Dedifferentiated amniotic fluid mesenchymal stem cell (primary cell): ENCODE measurements around the gene TAGAP.

Source experiments
- DNase-seq: peaks from one replicate; pipeline ENCODE4 v3.0.0-alpha.2; 2016; ENCODE audit errors: extremely low spot score

Gene TAGAP

DNA sequence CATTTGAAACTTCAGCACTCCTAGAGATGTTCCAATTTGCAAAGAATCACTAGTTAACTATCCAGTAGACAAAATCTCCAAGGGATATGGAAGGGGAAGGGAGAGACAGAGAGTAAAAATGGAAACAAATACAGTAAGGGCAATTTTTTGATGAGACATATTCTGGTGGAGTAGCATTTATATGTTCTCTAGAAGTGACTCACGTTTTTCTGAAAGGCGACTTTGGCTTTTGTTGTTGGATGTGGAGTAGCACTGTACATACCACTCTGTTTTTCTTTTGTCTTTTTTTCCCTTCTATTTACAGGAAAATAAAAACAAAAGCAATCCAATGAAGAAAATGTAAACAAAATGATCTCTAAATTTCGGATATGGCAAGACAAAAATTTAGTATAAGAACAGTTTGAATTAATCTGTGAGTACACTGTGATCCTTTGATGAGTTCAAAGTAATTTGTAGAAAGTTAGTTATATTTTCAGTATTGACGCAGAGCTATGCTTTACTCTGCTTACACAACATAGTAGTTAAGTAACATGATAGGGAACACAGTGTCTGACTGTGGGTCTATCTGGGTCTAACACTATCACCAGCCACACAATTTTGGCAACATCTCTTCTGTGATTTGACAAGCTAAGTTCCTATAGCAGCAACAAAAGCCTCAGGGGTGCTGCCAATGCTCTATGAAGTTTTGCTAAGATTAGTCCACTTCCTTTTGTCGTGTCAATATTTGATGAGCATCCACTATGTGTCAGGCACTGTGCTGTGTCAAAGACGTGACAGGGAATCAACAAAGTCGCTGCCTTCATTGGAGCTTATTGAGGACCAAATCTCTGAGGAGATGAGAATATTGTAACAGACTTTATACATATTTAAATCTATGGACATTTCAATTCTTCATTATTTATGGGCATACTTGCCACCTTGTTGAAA lies 27.3 kb upstream of the TAGAP start:
- DNase-seq, result no peak

DNA sequence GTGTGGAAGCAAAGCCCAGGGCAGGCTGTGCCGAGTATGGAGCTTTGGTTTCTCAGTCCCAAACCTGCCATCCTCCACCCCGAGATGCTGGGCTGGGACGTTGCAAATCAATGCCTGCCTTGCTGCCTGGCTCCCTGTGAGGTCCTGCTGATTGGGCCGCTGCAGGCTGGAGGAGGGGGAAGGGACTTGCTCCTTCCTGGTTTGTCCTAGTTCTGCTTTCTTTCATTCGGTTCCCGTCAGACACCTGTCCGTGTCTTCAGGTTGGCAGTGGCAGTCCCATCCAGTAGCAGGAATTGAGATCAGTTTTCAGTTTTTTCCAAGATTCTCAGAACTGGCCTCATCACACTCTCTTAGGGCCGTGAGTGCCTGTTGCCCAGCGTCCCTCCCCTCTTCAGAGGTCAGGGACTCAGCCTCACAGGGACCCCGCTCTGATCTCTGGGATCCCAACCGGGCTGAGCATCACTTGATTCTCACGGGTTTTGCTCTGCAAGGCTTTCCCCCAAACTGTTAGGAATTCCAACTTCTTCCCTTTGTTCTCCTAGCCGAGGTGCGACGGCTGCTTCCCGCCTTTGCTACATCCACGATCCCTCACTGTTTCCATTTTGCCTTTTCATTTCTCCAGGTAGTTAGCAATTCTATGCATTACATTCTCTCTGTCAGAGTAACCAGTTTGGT lies 24.2 kb upstream of the TAGAP start:
- no peak for DNase-seq

DNA sequence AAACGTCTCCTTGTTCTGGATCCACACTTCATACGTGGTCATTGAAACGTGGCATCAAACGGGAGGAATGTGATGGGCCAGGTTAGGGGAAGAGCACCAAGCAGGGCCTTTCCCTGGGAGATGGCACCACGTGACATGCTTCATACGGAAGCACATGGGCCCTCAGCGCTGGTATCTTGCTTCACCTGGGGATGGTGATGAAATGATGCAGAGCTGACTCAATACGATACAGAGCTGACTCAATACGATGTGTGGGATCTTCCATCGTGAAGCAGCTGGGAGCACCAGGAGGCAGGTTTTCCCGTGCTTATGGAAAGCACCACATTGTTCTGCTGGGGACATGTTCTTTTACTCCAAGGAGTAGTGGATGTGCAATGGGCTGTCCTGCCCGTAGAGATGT lies 22.5 kb upstream of the TAGAP start:
- DNase-seq, result no peak

DNA sequence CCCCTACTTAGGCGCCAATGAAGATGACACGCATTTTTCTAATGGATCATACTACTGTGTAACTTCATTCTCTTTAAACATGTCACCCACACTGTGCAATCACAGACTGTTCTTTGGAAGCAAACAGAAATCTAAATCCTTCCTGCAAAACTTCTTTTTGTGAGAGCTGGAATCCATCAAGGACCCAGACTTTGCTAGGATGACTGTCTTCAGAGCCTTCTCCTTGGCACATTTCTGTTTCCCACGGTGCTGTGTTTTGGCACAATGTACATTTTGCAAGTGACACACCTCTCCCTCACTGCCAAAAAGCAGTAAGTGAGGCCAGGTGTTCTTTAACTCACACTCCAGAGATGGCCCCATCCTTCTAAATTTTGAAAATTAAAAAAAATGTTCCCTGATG lies 21.7 kb upstream of the TAGAP start:
- DNase-seq, result no peak

DNA sequence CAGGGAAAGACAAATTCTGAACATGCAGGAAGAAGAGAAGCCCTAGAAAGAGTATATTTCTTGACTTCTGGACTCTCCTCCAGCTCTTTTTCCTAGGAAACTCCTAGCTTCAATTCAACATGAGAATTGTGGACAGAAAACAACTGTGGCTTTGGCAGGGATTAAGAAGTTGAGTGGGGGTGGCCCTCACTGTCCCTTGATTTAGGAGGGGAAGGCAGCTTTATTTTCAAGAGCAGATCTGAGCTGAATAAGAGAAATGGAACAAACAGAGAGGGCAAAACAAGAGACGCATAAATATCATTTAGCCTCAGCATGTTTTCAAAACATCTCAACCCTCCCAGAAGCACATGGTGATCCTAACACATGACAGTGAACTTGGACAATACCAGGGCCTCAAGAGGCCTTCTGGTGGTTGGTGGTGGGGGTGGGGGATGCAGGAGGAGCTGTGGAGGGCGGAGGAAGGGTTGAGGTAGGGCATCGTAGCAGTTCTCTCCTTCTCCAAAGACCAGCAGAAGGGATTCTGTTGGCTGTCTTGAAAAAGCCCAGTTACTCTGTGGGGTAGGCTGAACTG lies 21.1 kb upstream of the TAGAP start:
- DNase-seq, result no peak

DNA sequence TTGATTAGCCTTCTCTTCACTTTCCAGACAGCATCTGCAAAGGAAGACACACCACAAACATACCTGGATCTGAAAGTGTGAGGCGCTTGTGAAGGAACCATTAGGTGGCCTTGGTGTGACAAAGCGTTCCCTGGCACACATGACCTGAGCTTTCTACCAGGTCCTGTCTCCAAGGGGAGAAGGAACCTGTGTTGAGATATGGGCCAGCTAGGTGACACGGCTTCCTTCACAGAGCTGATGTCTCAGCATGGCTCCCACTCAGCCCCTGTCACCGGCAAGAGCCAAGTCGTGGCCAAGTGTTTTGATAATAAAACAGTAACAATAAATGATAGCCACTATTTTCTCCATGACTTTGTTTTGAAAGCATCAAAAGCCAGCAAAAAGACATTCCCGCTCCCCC lies 20.3 kb upstream of the TAGAP start:
- DNase-seq, result no peak

DNA sequence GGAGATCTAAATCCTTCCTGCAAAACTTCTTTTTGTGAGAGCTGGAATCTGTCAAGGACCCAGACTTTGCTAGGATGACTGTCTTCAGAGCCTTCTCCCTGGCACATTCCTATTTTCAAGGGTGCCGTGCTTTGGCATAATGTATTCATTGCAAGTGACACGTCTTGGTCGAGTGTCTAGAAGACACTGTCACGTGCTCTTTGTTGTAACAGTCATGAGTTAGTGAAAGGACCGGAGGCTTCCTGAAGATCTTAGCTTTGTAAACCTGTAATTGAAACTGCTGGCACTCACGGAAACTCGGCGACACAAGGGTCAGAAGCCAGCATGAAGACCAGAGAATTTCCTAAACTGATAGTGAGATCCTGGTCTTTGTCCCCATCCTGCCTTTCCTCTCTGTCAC lies 19.7 kb upstream of the TAGAP start:
- no peak for DNase-seq

DNA sequence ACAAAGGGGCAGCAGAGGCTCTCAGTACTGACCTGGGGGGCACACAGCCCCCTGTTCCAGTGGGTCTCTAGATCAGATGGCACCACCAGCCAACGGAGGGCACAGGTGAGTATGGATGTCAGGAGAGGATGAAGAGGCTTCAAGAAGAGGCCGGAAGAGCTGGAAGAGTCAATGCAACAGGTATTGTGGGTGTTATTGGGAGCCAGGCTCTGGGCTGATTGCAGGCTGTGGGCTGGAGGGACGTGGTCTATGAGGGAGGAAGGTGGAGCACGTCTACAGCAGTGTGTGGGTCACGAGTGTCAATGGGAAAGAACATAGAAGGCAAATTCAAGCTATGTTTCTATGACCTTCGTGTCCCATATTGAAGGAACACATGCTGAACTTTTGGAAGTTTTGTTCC lies 18.8 kb upstream of the TAGAP start:
- DNase-seq, result no peak

DNA sequence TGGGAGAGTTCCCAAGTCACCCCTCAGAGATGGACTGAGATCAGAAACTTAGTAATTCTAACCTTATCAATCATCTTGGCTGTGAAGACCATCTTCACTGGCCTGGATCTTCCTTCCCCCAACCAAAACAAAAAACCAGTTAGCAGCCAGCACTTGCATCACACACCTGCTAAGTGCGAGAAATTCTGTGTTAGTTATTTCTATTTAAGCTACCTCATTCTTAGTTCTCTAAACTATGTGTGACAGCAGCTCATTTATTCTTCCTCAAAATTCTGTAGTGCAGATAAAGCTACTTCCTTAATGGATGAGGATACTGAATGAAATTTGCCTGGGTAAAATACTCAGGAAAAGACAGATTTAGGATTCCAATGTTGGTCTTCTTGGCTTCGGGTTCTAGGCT lies 18.2 kb upstream of the TAGAP start:
- DNase-seq, result no peak

DNA sequence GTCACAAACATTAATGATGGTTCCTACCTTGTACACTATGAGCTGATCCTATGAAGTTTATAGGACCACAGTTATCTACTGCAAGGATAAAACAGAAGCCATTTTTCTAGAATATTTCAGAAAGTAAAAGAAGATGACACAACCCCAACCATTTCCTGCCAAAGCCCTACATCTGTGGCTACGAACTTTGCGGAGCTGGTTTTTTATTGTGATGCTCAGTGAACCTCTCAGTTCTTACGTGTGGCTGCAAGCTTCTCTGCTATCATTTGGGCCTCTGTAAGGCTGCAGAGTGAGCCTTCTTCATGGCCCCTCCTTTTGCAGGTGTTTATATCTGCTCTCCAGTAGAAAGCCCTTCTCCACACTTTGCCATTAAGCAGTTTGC lies 17.8 kb upstream of the TAGAP start:
- DNase-seq, result no peak

DNA sequence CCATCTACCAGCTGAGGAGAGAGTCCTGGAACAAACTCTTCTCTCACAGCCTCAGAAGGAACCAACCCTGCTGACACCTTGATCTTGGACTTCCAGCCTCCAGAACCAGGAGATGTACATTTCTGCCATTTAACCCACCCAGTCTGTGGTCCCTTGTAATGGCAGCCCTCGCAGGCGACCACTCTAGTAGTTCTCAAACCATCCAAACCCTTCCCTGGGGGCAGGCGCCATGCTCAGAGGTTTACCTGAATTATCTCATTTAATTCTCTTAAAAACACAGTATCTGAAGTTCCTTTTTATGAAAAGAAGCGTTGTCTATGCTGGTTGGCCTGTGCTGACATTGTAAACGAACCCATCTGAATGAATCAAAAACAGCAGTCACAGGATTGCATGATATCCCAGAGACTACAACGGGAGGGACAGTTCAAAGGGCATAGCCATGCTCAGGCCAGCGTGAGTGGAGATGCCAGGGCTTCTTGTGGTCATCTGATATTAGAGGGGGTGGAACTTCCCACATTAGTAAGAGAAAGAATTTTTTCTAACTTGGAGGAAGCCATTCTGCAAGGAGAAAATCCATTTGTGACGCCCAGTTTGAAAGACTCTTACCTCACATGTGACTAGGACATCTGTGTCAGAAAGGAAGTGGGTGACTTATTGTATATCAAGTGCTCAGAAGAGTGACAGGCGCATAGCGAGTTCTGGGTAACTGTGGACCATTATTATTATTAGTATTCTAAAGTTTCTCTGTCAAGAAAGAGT lies 17.2 kb upstream of the TAGAP start:
- no peak for DNase-seq

DNA sequence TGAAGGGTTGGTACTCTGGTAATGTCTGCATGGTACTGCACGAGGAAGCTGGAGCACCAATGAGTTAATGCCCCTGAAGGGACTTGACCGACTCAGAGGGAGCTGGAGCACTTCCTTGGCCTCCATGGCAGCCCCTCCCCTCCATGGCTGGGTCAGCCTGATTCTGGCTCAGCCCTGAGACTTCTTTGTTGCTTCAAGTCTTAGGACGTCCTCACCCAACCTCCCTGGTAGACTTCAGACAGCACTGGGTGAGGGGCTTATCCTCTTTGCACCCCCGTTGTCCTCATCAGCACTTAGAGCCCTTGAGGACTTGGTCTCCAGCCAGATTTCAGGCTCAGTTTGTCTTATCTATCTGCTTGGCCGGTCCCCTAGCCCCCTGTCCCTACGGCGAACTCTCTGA lies 16.4 kb upstream of the TAGAP start:
- no peak for DNase-seq

DNA sequence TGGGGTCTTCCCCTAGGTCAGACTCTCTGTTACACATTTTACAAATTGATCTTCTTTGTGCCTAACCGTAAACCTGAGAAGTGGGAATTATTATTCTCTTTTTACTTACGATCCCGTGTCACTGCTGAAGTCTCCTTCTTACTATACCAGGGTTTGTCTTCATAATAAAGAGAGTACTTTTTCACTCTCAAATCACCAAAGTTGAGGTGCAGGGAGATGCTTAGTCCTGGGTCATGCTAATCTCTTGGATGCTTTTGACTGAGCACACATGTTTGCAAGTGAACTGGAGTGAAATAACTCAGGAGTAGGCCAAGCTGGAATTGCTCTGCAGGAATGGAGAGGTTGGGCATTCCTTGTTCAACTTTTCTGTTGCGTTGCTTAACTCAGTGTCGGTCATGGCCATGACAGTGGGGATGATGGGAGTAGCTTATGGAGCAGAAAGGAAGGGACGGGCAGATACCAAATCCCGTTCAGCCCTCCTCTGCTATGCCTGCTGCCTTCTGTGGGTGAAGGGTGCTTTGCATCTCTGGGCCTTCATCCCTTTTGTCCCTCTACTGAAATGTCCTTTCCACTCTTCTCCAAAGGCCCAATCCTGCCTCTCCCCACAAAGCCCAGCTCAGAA lies 15.2 kb upstream of the TAGAP start:
- DNase-seq, result no peak

DNA sequence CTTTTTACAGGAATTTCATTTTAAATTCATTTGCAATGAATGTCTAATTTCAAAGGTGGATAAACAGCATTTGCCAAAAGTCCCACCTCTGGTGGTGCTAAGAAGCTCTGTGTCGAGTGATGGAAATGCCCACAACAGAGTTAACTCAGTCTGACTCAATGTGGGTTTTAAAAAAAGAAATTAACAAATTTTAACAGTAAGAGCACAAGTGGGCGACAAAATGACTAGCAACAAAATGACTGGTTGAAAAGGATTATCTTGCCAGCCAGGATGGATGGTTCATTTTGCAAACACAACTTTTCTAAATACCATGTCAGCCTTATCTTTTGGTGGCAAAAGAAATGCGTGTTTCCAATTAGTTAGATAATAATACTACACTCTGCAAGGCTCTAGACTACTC lies 14.3 kb upstream of the TAGAP start:
- DNase-seq, result no peak

DNA sequence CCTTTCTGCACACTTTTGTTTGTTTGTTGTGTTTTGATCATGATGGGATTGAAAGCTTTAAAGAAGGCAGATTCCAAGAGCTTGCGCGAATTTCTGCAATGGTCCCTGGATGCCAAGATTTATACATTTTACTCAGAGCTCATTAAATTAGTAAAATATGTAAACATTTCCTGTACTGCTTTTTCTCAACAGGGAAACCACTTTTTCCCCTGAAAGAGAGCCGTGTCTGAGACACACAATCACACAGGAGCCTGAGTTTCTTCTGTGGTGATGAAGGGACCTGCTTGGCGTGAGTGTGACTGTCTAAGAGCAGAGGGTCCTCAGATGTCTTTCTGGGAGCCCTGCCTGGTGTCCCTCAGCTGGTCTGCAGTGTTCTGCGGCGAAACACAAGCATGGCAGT lies 12.1 kb upstream of the TAGAP start:
- DNase-seq, result no peak

DNA sequence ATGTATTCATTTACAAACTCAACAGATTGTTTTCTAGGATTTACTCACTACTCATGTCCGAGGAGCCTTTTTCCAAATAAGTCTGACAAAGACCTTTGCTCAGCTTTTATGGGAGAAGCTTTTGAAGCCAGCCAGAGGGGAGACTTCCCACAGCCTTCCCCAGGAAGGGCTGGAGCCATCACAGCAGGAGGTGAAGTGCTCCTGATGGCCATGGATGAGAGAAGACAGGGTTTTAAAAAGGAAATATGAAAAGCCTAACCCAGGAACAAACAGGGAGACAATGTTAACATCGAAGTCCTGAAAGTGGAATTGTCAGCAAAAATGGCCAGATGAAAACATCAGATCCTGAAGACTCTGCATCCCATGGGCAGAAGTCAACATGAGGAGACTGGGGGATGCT lies 11.6 kb upstream of the TAGAP start:
- DNase-seq, result no peak

DNA sequence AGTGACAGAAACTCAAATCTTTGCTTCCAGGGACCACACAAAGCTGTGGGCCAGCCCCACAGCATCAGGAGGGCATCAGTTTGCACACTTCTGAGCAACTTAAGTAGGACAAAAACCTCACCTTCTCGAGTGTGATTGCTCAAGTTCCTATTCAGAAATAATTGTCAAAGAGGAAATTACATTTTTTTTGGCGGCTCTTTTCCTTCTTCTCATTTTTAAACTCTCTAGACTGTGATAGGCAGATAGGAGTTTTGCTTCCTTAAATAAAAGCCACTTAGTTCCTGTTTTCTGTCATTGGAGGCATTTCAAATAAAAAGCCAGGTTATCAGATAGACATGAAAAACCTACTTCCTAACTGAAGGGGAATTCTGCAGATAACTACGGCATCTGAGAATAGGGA lies 11.2 kb upstream of the TAGAP start:
- no peak for DNase-seq

DNA sequence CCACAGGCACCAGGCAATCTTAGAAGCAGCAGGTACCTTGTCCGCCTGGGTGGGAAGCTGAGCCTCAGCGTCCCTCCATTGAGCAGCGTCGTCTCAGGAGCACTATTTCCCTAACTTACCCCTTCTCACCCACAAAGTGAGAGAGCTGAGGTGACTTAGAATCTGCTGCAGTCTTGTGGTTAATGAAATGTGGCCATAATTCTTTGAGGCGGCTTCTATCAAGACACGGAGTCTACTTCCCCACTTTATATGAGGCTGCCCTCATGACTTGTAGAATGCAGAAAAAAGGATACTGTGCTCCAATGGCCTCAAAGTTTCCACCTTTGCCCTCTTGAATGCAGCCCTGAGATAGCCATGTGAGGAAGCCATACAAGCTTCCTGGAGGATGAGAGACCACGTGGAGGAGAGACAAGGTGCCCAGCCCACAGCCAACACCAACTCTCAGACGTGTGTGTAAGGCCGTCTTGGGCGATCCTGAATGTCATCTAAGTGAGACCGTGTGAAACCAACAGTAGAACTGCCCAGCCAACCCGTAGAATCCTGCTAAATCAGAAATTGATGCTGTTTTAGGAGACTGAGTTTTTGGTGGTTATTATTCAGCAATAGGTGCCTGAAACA lies 9.1 kb upstream of the TAGAP start:
- no peak for DNase-seq

DNA sequence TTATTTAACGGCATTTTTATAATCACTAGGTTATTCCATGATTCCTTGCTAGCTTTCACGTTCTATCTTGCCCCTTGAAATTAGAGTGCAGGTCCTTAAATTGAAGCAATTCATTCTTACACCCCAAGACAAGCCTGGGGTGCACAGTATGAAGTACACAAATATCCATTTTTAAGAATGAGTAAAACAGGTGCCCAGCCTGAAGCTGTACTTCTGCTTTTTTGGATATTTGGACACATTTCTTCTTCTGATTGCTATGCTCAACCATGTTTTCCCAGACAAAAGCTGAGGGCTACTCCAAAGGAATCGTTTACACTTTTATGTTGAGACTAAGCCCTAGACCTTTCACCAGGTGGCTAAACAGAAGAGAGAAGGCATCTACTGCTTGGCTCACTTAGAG lies 7.9 kb upstream of the TAGAP start:
- DNase-seq, result no peak

DNA sequence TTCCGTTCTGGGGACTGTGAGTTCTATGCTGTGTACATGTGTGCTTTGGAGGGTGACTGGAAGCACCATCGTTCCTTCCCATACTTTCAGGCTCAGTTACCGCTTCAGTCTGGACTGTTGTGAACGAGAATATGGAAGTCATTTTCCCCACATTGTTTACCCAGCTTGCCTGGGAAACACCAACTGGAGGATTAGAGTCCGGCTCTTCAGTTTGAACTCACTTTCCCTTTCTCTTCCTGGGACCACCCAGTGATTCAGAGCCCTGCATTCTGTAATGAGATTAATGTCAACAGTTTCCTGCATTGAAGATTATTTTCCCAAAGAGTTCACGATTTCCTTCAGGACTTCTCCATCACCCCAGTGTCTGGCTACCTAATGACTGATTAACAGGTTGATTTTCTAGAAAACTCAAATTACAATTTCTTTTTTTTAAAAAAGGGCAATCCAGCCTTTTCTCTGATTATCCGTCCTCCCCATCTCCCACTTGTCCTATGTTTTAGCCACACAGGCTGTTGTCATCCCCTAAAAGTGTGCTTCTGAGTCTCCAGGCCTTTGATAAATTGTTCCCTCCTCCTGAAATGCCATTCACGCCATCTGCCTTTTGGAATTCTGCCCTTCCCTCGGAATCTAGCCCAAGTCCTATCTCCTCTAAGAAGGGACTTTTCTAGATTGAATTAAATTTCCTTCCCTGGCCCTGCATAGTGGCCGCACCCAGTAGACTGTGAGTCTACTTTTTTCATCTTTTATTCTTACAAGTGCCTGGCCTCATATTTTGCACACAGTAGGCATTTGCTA lies 3.3 kb upstream of the TAGAP start:
- DNase-seq, result no peak

DNA sequence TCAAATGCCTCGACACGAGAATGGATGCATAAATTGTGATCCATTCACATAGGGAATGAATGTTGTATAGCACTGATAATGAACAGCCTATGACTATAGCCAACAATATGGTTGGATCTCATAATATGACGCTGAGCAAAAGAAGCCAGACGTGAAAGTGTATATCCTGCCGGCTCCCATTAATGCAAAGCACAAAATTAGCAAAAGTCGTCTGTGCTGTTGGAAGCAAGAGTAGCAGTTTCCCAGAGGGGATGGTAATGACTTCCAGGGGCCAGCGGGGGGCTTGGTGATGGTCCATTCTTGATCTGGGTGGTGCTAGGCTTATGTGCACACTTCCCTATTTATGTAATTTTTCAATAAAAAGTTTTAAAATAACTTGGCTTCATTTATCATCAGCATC lies 1.0 kb upstream of the TAGAP start:
- DNase-seq, result no peak
